K562 treated with DMSO at 1 percent for 24 hours (cell line): ENCODE measurements around the gene PGLYRP4. TPM values are rescaled to one million over a fixed set of nuclear protein-coding genes. Genes with fewer than 3 reads are reported as not detected.

Experiments
- total RNA-seq: library from RNA; unstranded; fragments of 300-600 nt; gene quantifications from 2 replicates; pipeline ENCODE4 v1.2.3, GENCODE V29; 2022; ENCODE audit warnings: low read depth; ENCODE audit not compliant: insufficient read depth

Gene PGLYRP4
- 10.7 and 11.8 TPM in 2 replicates for total RNA-seq

DNA sequence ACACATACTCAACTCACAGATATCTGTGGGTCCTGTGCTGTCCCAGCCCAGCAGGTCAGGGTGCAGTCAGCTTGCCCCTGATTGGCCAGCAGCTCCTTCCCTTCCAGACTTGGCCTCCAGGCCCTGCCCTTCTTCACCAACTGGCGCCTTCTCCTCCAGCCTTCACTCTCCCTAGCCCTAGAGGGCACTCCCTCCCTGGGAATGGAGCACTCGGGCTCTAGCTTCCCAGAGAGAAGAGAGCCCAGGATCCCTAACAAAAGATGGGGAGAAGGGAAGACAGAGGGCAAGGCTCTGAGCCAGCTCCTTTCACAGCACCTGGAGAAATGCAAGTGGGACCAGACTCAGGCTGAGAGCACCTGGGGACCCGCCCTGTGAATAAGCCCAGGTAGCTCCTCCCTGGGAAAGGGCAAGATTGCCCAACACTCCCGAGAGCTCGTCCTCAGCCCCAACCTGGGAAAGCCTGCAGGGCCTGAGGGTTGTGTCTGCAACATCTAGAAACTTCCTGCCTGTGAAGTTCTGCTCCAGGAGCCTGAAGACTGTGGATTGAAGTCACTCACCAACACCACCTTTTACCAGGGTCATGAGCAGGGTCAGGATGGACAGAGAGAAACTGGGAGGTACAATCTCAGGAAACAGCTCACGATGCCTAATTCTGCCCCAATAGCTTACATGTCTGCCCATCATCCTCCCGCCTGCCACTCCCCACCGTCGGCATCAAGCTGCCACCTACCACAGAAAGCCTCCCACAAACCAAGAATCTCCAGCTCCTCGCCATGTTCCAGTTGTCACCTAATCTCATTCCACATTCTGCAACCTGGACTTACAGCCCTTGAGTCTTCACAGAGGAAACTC is at the start of gene PGLYRP4:
Gene PGLYRP4, minus strand, starts transcription at position 331 of the 852 bp plus-strand sequence. CDS start 909 bp downstream, outside the sequence.

GRCh38 chr1:153390938-153391710 is 42.5 kb upstream of the PGLYRP4 start, which contains the start of gene S100A8:
Gene S100A8, minus strand, starts transcription at chr1:153391073. Its CDS starts 538 bp downstream, at chr1:153390535.

DNA sequence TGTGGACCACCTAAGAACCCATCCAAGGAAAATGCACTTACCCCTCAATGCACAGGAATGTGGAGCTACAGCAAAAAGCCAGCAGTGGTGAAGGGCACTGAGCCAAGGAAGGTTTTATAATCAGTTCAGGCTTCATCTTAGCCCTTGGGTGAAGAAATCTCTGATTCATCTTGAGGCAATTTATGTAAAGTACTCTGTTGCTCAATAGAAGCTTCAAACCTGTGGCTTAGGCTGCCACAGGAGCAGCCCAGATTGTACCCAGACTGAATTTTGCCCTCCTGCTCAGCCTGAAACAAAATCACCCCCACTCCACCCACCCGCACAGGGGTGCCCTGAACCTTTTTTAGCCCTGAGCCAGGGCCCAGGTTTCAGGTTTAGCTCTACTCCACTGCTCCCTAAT is 26.9 kb upstream of the PGLYRP4 start, which contains the start of gene S100A12:
Gene S100A12, minus strand, starts transcription at position 111 of the 400 bp plus-strand sequence. CDS start 1,029 bp downstream, outside the sequence.

DNA sequence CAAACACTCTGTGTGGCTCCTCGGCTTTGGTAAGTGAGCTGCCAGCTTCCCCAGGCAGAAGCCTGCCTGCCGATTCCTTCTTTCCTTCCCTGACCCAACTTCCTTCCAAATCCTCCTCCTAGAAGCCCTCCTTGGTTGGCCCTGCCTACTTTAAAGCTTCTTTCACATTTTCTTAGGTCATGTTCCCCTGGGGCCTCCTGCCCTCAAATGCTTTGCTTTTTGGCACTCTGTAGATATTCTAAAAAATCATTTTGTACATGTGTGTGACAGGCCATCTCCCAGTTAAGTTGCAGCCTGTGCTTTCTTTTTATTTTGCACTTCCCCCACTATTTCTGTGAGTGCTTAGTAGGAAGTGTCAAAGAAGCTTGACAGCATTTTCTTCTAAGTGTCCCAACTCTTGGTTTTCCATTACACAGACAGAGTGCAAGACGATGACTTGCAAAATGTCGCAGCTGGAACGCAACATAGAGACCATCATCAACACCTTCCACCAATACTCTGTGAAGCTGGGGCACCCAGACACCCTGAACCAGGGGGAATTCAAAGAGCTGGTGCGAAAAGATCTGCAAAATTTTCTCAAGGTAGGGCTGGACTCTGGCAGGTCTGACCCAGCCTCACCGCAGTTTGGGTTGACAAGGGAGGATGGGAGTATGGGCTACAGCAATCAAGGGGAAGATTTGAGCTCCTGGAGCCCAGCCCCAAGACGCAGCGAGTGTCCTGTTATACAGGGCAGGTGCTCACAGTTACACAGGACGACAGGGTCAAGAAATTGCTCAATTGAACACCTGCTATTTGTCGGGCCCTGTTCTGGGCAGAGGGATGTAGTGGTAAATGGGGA is 9.4 kb upstream of the PGLYRP4 start, which contains the start of gene S100A9:
Gene S100A9, plus strand, starts transcription at position 2 of the 838 bp plus-strand sequence. Its CDS starts 430 bp downstream, at position 432.

DNA sequence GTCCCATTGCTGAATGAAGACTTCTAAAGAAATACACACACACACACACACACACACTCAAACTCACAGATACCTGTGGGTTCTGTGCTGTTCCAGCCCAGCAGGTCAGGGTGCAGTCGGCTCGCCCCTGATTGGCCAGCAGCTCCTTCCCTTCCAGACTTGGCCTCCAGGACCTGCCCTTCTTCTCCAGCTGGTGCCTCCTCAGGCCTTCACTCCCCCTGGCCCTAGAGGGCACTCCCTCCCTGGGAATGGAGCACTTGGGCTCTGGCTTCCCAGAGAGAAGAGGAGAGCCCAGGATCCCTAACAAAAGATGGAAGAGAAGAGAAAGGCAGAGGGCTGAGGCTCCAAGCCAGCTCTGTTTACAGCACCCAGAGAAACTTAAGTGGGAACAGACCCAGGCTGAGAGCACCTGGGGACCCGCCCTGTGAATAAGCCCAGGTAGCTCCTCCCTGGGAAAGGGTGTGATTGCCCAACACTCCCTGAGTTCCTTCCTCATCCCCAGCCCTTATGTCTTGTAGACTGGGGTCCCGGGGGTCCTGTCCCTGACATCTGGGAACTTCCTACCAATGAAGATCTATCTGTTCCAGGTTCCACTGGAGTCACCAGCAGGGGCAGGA is 36.0 kb downstream of the PGLYRP4 start, which contains the start of gene PGLYRP3:
Gene PGLYRP3, minus strand, starts transcription at position 383 of the 617 bp plus-strand sequence. CDS start 2,287 bp downstream, outside the sequence.

Other genes with a start within 250 kb of the PGLYRP4 start
- not detected in 2 replicates for gene SPRR2F, start 235.3 kb downstream of the PGLYRP4 start, total RNA-seq
- not detected in 2 replicates for gene SPRR2G, start 198.0 kb downstream of the PGLYRP4 start, total RNA-seq
- not detected in 2 replicates for gene LELP1, start 145.4 kb downstream of the PGLYRP4 start, total RNA-seq
- 0.74 and 1.4 TPM in 2 replicates for gene PRR9, start 131.3 kb downstream of the PGLYRP4 start, total RNA-seq
- not detected in 2 replicates for gene LORICRIN, start 89.2 kb downstream of the PGLYRP4 start, total RNA-seq
- 0.53 and 1.1 TPM in 2 replicates for gene PGLYRP3, start 35.9 kb downstream of the PGLYRP4 start, total RNA-seq
- not detected in 2 replicates for gene S100A9, start 9.0 kb upstream of the PGLYRP4 start, total RNA-seq
- not detected in 2 replicates for gene S100A12, start 26.8 kb upstream of the PGLYRP4 start, total RNA-seq
- gene S100A8, start 42.2 kb upstream of the PGLYRP4 start, total RNA-seq, result not detected in 2 replicates
- 0.09 TPM in 1 of 2 replicates, not detected in the other for gene S100A7A, start 67.7 kb upstream of the PGLYRP4 start, total RNA-seq
- not detected in 2 replicates for gene S100A7, start 111.8 kb upstream of the PGLYRP4 start, total RNA-seq
- gene S100A6, start 187.2 kb upstream of the PGLYRP4 start, total RNA-seq, result 14.1 and 19.7 TPM in 2 replicates
- gene S100A5, start 192.1 kb upstream of the PGLYRP4 start, total RNA-seq, result not detected in 2 replicates
- 5.4 and 6.5 TPM in 2 replicates for gene S100A4, start 197.0 kb upstream of the PGLYRP4 start, total RNA-seq
- gene S100A3, start 200.4 kb upstream of the PGLYRP4 start, total RNA-seq, result 0.44 TPM in 1 of 2 replicates, not detected in the other
- not detected in 2 replicates for gene S100A2, start 217.0 kb upstream of the PGLYRP4 start, total RNA-seq